ENCODE measurements around the gene GPR171. TPM values are rescaled to one million over a fixed set of nuclear protein-coding genes. Genes with fewer than 3 reads are reported as not detected.

The GPR171 gene
- total RNA-seq, 2 experiments from 2014 or later: 9.7 to 16.7 TPM

DNA sequence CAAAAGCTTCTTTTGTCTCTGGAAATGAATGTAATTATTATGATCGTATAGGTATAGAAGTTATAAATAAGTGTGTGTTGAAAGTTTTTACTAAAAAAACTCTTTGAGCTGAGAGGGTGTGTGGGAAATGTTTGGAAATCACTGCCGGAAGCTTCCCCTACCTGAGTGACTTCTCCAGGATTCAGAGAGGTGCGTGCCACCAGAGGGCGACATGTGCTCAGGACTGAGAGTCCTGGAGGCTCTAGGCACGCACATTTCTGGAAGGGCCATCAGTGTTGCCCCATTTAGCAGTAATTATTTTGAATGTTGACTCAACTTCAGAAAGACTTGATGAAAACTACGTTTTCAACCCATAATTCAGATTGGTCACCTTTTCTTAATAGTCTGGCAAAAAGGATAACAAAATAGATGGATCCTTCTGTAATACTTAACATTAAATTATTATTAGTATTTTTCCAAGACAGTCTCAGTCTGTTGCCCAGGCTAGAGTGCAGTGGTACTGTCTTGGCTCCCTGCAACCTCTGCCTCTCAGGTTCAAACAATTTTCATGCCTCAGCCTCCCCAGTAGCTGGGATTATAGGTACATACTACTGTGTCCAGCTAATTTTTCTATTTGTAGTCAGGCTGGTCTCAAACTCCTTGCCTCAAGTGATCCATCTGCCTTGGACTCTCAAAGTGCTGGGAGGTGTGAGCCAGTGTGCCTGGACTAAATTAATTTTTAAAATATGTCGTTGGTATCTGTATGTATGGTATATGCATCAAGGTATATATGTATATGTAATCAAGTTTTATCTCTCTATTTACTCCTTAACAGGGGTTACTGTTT, 34.5 kb downstream of the GPR171 start:
- Histone ChIP-seq H3K36me3 (ENCODE audit: insufficient read depth, low read length) (no peaks in the 10 kb centered on the region), H3K4me3 (ENCODE audit: low read length) (no peak overlapping the region), H3K9me3 (ENCODE audit: control insufficient read depth in 1 of 2, insufficient read depth in 1 of 2, low read length in 2 of 2) (no peaks in the 10 kb centered on the region), H3K4me1 (ENCODE audit: insufficient read depth, low read length) (peaks cover 41% of the 10 kb centered on the region), H3K27me3 (ENCODE audit: control insufficient read depth in 1 of 2, insufficient read depth in 2 of 2, low read length in 2 of 2) (no peaks in the 10 kb centered on the region), H3K27ac (ENCODE audit: low read depth in 1 of 2, low read length in 2 of 2) (no peak overlapping the region)
- DNase-seq (peak; percentile 72 to 89 (median 79)), ATAC-seq (ENCODE audit: poor library complexity) (peak; percentile 63)
- H3K27ac Mint-ChIP-seq: no peak overlapping the region
- H3K4me1 Mint-ChIP-seq (ENCODE audit: low read depth): peaks cover 43% of the 10 kb centered on the region
- ChIA-PET POLR2A (interaction anchor here (0.8 to 1.5 kb wide), 4 partner anchors 34 to 110 kb away, joined by 3 to 5 read pairs (median 4); partner anchors contain the start of gene P2RY14), CTCF (interaction anchor here (0.6 to 3.6 kb wide), 24 partner anchors 12 to 159 kb away, joined by 3 to 65 read pairs (median 6); partner anchors contain the start of gene P2RY14)
- TF ChIP-seq, protein P1, sequence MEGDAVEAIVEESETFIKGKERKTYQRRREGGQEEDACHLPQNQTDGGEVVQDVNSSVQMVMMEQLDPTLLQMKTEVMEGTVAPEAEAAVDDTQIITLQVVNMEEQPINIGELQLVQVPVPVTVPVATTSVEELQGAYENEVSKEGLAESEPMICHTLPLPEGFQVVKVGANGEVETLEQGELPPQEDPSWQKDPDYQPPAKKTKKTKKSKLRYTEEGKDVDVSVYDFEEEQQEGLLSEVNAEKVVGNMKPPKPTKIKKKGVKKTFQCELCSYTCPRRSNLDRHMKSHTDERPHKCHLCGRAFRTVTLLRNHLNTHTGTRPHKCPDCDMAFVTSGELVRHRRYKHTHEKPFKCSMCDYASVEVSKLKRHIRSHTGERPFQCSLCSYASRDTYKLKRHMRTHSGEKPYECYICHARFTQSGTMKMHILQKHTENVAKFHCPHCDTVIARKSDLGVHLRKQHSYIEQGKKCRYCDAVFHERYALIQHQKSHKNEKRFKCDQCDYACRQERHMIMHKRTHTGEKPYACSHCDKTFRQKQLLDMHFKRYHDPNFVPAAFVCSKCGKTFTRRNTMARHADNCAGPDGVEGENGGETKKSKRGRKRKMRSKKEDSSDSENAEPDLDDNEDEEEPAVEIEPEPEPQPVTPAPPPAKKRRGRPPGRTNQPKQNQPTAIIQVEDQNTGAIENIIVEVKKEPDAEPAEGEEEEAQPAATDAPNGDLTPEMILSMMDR (IDR thresholded peaks at IDR 0.05): peak; percentile 97
- H3K9me3 Mint-ChIP-seq: no peaks in the 10 kb centered on the region
- no peak overlapping the region for H3K4me3 Mint-ChIP-seq
- intact Hi-C loops (cut with DNase I, micrococcal nuclease): loop anchor here (1.0 to 5.0 kb wide), 5 partner anchors 42 to 749 kb away; no protein-coding TSS in a partner anchor
- no peaks in the 10 kb centered on the region for H3K36me3 Mint-ChIP-seq (ENCODE audit: low read depth)
- H3K27me3 Mint-ChIP-seq: no peaks in the 10 kb centered on the region

GRCh38 chr3:151166161-151166560, 36.9 kb downstream of the GPR171 start:
- H3K36me3 ChIP-seq (ENCODE audit: insufficient read depth, low read length): no peaks in the 10 kb centered on the region
- H3K4me1 Mint-ChIP-seq (ENCODE audit: low read depth): peaks cover 27% of the 10 kb centered on the region
- TF ChIP-seq, protein P1 (IDR thresholded peaks at IDR 0.05): peak; percentile 23
- H3K4me1 ChIP-seq (ENCODE audit: insufficient read depth, low read length): peaks cover 27% of the 10 kb centered on the region
- ATAC-seq (ENCODE audit: poor library complexity) (no peak), DNase-seq (peak in 1 of 14 experiments; percentile 7)
- ChIA-PET POLR2A (no interaction called here), CTCF (interaction anchor here (3.6 kb wide), 1 partner anchor 114 kb away, joined by 65 read pairs; the partner anchor contains the start of gene P2RY14)
- no peaks in the 10 kb centered on the region for H3K9me3 Mint-ChIP-seq
- no peaks in the 10 kb centered on the region for H3K27me3 Mint-ChIP-seq
- intact Hi-C loops (cut with DNase I, micrococcal nuclease): loop anchor here in 1 of 2 experiments (5.0 kb wide), 1 partner anchor 751 kb away; no protein-coding TSS in a partner anchor
- H3K36me3 Mint-ChIP-seq (ENCODE audit: low read depth): no peaks in the 10 kb centered on the region
- no peak overlapping the region for H3K4me3 ChIP-seq (ENCODE audit: low read length)
- H3K4me3 Mint-ChIP-seq: no peak overlapping the region
- H3K27ac ChIP-seq (ENCODE audit: low read depth in 1 of 2, low read length in 2 of 2): no peak overlapping the region
- no peaks in the 10 kb centered on the region for H3K27me3 ChIP-seq (ENCODE audit: control insufficient read depth in 1 of 2, insufficient read depth in 2 of 2, low read length in 2 of 2)
- H3K27ac Mint-ChIP-seq: no peak overlapping the region
- H3K9me3 ChIP-seq (ENCODE audit: control insufficient read depth in 1 of 2, insufficient read depth in 1 of 2, low read length in 2 of 2): no peaks in the 10 kb centered on the region

DNA sequence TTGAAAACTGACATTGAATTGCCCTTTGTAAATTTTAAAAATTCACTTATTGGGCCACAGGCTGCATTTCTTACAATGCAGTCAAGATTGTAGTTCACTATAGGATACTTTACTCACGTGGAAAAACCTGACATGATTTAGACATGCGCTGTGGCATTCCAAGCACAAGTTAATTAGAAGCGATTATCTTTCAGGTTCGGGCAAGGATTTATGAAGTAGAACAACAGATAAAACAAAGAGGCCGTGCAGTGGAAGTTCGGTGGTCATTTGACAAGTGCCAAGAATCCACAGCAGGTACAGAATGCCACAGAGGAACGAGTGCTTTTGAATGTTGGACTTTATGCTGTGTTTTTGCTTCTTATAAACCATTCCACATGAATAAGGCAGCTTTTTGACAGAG, 37.8 kb downstream of the GPR171 start:
- Mint-ChIP-seq H3K4me3 (no peak overlapping the region), H3K27me3 (no peaks in the 10 kb centered on the region), H3K9me3 (no peaks in the 10 kb centered on the region), H3K27ac (no peak overlapping the region), H3K4me1 (ENCODE audit: low read depth) (peaks cover 18% of the 10 kb centered on the region), H3K36me3 (ENCODE audit: low read depth) (no peaks in the 10 kb centered on the region)
- Histone ChIP-seq H3K27me3 (ENCODE audit: control insufficient read depth in 1 of 2, insufficient read depth in 2 of 2, low read length in 2 of 2) (no peaks in the 10 kb centered on the region), H3K36me3 (ENCODE audit: insufficient read depth, low read length) (no peaks in the 10 kb centered on the region), H3K27ac (ENCODE audit: low read depth in 1 of 2, low read length in 2 of 2) (no peak overlapping the region), H3K9me3 (ENCODE audit: control insufficient read depth in 1 of 2, insufficient read depth in 1 of 2, low read length in 2 of 2) (no peaks in the 10 kb centered on the region), H3K4me3 (ENCODE audit: low read length) (no peak overlapping the region), H3K4me1 (ENCODE audit: insufficient read depth, low read length) (peaks cover 17% of the 10 kb centered on the region)
- intact Hi-C loops (cut with DNase I, micrococcal nuclease): loop anchor here in 1 of 2 experiments (5.0 kb wide), 1 partner anchor 752 kb away; no protein-coding TSS in a partner anchor
- ATAC-seq (ENCODE audit: poor library complexity): no peak
- DNase-seq: no peak
- TF ChIP-seq, protein P1 (IDR thresholded peaks at IDR 0.05): no peak
- ChIA-PET POLR2A (no interaction called here), CTCF (no interaction called here)

All from CD4-positive, alpha-beta T cell (primary cell).